GM19035 (cell line): Measurements from ENCODE around the gene PELI2.

ENCODE experiments used
- ATAC-seq: cut with Tn5 transposase; IDR thresholded peaks from one replicate; pipeline ENCODE4 v1.9.1; 2021; ENCODE audit not compliant: unreplicated experiment

The PELI2 gene

DNA sequence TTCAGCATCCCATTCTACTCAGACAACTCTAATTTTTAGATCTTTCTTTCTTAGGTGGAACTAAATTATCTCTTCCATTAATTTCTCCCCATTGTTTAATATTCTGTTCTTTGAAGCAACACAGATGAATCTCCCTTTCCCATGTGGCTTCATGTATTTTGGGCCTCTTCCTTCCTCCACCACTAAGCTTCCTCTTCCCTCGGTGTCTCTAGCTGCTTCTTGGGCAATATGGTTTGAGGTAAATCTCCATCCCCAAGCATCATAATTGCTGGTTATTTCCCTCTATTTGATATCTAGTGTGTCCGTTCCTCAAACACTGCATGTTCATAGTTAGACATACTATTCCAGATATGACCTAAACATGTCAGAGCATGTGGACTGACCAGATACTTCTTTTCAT lies 119.2 kb downstream of the PELI2 start:
- ATAC-seq = no peak

DNA sequence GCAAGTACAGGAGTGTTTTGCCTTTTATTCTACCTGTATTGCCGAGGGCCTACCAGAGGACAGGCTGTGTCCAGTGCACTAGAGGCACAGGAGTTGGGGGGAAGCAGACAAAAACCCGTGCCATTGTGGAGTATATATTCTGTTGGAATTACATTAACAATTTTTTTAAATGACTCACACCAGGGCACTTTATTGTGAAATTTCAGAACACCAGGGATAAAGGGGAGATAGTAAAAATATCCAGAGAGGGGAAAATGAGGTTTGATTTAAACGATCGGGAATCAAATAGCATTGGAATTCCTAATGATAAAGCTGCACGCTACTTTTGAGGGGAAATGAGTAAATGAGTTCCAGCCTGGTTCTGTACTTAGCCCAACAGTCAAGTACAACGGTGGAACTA lies 123.2 kb downstream of the PELI2 start:
- no peak for ATAC-seq

DNA sequence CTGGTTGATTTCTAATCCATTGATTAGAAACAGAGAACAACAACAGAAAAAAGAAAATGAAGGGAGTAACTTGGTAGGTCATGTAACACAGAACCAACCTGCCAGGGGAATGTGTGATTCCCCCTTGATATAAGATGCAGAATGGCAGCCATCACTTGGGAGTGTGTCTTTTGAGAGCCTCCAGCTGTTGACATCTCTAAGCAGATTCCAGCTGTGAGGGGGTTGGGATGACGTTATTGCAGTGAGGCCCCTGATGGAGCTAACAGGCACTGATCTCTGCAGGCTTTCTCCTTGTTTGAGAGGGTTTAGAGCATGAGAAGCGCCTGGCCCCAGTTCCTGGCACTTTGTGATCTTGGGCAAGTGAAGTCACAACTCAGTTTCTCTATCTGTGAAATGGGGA lies 124.9 kb downstream of the PELI2 start:
- ATAC-seq = no peak

DNA sequence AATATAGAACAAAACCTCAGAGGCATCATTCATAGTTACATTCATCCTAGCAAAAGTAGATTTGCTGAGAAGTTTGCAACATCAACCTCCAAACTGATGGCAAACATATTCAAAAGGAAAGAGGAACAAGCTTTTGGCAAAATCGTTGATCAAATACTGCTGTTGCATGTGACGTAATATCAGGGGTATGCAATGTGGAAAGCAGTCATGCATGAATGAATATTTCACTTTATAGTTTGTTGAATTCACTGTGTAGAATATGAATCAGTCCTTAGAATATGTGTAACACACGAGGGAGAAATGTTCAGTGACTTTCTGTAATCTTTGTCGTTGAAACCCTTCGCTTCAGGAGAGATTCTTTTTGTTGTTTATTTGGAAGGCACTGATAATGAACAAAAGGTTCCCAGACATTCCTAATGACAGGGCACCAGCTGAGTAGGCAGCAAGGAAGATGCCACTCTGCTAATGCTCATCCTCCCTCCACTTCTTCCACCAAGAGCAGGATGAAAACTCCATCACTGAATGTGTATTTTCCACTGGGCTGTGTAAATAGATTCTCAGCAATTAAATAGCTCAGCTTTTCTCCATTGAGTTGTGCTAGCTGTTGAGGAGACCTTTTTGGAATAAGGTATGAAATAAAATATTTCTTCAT lies 126.1 kb downstream of the PELI2 start:
- no peak for ATAC-seq

DNA sequence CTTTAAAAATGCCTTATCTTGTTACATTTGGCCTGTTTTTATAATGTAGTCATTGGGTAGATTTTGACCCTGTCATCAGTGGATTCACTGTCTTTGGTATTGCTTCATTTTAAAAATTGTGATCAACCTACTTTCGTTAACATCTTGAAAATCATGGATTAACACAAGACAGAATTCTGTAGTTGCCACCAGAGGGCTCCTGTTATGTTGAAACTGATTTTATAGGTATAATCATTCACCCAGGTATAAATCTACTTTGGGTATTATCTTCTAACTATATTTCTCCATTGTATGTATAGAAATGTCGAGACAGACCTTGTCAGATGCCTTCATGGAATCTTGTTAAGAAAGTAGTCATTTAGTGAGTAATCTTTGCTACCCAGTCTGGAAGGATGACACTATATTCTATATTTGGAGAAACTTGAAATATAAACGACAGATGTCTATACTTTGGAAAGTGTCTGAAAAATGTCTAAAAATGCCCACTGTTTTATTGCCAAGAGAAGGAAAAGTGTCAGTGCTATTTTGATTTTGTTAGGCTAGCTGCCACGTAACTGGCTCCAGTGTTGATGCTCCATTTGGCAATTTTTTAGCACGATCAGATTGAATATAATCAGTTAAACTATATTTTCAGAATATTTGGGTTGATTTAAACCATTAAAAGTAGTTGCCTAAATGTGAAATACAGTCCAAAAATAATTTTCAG lies 129.4 kb downstream of the PELI2 start:
- ATAC-seq = no peak

DNA sequence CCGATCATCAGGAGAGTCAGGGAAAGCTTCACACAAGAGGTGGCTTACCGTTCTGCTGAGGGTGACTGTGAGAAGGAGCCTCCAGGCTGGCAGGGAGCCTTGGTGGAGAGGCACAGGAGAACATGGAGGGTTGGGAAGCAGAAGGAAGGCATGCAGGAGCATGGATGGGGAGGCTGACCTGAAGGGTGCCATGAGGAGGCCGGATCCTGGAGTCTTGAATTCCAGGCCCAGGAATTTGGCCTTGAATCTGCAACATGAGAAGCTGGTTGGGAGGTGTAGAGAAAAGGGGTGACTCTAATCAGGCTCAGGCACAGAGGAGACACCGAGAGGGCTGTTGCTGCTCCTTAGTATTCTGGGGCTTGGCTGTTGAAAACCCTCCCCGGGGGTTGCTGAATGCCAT lies 130.2 kb downstream of the PELI2 start:
- ATAC-seq = no peak

DNA sequence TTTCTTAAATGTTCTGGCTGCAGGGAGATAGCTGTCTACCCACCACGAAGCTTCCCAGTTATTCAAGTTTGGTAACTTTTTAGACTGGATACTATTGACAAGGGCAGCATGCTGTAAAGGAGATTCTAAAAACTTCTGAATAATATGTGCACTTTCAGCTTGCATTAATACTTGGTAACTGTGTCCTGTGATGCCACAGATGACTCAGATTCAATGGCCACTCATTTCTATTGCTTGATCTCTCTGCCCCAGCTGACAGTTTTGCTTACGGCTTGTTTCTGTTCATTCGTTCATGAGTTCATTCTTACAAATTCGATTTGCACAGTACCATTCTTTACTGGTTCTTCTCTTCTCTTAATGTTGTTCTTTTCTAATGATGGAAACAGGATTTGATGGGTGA lies 142.8 kb downstream of the PELI2 start:
- ATAC-seq = no peak

DNA sequence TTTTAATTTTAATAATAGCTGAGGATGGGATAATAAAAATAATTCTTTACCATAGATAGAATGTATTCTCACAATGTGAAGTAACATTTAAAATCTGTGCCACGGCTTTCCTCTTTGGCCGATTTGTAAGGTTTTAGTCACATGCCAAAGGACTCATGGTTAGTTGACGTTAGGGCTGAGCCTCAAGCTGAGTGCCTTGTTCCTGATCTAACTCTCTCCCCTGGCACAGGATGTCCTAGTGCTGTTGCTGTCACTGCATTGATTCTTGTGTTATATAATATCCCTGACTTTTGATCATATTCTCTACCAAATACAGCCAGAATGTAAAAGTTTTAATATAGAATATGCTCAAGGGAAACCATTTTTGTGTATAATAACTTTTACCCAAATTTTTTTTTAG lies 144.3 kb downstream of the PELI2 start:
- ATAC-seq = no peak

DNA sequence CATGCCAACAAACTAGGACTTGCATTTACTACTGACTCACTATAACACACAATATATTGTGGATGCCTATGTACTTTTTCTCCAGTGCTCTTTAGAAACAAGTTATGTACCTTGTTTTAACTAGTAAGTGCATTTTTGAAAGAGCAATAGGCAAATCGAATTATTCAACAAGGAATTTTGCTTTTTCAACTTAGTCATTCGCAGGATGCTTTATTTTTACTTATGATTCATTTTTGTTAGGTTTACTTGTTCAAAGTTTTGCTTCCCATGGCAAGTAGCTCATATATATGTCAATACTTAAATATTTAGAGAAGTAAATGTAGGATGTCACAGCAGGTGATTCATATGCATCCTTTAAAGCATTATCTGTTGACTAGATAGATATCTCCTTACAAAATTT lies 149.8 kb downstream of the PELI2 start:
- no peak for ATAC-seq

DNA sequence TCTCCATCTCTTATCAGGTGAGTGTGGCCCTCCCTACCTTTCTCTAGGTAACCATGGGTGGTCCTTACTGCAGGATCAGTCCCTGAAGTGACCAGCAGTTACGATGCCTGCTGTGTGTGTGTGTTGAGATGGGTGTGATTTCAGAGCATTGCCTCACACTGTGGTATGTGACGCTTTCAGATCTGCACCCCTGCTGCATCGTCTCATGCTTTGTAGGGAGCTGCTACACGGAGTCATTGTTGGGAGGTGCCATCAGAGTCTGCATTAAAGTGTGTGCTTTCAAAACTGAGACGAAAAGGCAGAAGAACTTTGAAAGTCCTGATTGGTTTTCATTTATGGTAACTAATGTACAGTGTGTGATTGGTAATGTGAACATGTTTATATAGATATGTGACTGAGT lies 150.5 kb downstream of the PELI2 start:
- no peak for ATAC-seq

DNA sequence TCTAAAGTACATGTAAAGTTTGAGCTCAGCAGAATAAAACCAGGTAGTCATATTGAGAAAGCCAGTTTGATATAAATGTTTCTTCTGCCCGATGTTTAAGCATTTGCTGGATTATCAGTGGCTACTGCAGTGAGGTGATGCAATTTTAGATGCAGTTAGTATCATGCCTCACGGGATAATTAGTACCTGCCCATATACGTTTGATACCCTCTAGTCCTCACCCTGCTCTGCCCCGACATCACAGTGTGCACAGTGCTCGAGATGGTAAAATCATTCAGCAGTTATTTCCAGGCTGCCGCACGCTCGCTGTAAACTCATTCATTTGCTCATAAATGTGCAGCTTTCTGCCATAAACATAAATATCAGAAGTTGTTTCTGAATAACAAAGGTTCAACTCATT lies 152.7 kb downstream of the PELI2 start:
- no peak for ATAC-seq

DNA sequence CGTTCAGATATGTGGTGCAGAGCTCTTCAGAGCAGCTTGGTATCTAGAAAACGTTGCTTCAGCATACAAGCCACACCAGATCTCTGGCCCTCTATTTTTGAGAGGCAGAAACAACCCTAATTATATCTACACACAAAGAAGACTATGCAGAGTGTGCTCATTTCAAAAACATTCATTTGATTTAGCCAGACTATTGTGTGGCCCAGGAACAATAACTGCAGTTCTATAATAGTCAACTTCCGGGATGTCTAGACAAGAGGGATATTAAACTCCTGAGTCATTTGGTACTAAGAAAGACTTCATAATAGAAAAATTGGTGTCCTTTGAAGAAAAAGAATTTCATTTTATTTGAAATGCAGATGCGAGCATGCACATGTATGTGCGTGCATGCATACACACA lies 153.8 kb downstream of the PELI2 start:
- no peak for ATAC-seq

DNA sequence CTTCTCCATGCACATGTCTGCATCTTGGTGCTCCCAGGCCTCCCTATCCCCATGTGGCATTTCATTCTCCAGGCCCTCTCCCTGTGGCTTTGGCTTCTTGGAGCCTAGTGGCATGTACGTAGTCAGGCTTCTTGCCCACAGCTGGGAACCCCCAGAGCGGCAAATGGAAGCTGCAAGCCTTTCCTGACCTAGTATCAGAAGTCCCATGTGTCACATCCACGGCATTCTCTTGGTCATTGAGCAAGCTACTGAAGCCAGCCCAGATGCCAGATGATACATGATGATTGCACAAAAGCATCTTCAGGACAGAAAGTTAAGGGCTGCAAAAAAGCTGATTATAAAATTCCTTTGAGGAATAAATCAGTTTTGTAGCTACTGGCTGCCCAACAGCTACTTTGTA lies 154.9 kb downstream of the PELI2 start:
- ATAC-seq = no peak

DNA sequence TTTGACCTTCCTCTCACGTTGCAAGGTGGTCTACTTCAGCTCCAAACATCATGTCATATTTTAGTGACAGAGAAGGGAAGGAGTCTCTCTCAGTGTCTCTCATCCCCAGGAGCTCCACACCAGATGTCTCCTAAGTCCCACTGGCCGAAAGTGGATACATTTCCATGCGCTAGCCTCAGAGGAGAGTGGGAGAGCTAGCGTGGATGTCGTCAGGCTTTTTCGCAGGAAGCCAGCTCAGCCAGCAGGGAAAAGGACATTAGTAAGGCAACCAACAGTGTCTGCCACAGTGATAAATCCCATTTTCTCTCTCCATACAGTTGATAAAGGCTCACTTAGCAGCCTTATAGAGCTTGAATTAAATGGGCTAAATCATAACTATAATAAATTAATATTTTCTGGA lies 155.7 kb downstream of the PELI2 start:
- no peak for ATAC-seq

DNA sequence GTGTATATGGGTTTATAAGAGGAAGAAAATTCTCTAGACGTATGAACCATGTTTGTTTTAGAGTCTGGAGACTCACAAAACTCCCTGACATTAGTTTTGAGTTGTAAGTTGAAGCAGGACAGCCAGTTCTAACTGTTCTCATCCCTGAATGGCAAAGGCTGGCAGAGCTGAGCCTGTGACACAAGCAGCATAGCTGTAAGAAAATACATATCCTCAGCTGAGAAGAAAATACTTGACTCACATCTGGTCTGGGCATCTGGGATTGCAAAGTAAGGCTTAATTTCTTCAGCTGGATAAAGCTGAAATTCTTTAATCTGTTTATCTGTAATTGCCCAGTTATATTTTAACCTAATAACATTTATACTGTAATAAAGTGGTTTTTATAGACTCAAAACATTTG lies 156.3 kb downstream of the PELI2 start:
- ATAC-seq = no peak

DNA sequence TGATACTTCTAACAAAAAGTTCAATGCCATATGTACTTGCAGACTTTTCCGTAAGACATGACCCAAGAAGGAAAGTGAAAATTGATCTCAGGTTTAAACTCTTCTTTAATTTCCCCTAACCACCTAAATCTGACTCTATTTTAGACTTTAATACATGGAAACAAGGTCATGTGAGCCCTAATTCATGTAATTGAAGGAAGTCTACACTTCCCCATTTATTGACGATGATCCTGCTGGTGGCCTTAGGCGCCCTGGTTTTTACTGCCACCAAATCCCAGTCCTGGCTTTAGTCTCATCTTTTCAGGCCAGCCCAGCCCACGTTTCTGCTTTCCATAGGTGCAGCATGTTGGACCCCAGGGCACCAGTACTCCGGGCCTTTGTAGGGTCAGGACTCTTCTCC lies 157.9 kb downstream of the PELI2 start:
- no peak for ATAC-seq

DNA sequence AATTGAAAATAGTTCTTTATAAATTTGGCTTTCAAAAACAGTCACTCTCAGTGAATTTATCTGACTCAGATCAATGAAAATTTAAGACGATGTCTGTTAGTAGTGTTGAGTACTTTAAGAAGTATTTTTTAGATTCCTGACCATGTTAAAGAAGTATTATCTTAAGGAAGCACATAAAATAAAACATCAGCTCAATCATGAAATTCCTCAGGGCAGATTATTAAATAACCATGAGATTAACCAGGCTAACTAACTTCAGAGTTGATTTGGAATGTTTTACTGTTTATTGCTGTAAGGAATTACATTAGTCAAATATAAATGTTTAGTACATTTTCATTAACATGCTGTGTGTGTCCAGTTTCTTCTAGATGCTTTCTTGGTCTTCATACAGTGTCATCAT lies 160.2 kb downstream of the PELI2 start:
- ATAC-seq = no peak

DNA sequence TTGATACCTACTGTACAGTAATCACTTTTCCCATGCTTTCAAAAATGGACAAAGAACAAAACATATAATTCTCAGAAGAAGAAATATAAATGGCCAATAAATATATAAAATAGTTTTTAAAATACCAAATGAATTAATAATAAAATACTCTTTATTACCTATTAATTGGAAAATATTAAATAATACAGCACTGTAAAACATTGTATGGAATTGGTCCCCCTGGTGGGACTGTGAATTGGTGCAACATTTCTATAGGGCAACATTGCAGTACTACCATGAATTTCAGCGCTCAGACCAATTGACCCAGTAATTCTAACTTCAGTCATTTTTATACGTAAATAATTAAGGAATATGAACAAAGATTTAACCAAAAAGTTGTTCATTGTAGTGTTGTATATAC lies 162.6 kb downstream of the PELI2 start:
- no peak for ATAC-seq

DNA sequence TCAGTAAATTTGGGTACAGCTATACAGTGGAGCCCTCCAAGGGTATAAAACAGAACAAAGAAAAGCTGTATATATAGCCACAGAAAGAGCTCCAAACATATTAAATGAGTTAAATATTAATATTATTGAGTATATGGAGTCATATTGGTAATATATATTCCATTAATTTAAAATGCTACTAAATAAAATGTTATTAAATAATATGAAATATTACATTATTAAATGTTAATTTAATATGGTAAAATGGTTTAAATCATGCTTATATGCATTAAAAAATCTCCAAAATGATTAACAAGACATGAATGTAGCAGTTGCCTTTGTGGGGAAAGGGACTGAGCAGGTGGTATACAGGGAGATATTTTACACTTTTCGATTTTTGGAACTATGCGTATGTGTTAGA lies 164.0 kb downstream of the PELI2 start:
- ATAC-seq = no peak

DNA sequence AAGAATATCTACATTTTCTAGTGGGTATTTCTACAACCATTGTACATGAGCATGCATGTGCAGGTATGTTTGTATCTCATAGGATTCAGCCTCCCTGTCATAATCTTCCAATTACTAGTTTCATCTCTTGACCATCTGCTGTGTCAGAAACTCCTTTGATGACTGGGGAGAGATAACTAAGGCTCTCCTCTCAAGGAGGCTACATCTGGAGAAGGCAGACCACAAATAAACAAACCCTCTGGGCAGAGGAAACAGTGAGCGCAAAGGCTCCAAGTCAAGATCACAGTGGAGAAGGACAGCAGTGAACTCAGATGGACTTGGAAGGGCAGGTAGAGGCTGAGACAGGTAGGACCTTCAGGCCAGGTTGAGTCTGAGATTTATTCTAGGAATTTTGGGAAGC lies 166.4 kb downstream of the PELI2 start:
- no peak for ATAC-seq

DNA sequence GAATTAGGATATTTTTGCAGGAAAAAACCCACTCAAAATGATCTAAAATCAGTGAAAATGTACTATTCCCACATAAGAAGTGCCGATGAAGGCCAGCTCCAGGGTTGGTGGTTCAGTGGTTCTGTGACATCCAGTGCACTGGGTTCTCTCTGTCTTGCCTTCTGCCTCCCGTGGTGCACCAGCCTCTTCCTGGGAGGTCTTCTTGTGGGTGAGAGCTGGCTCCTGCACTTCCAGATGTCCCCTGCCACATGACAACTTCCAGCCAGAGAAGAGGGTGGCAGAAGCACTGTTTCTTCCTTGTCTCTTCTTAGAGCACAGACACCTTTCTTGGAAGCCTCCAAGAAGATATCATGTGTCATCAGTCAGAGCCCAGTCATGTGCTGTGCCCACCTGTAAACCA lies 170.9 kb downstream of the PELI2 start:
- ATAC-seq = no peak

DNA sequence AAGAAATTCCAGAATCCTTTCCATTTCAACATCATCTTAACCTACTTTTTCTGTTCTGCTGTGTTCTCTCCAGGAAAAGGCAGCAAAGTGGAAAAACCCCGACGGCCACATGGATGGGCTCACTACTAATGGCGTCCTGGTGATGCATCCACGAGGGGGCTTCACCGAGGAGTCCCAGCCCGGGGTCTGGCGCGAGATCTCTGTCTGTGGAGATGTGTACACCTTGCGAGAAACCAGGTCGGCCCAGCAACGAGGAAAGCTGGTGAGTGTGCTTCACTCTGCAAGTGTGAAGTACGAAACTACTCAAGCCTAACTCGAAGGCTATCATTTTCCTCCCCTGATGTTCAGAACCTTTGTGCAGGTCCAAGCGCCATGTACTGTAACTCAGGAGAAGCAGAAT lies 172.0 kb downstream of the PELI2 start:
- ATAC-seq = no peak

DNA sequence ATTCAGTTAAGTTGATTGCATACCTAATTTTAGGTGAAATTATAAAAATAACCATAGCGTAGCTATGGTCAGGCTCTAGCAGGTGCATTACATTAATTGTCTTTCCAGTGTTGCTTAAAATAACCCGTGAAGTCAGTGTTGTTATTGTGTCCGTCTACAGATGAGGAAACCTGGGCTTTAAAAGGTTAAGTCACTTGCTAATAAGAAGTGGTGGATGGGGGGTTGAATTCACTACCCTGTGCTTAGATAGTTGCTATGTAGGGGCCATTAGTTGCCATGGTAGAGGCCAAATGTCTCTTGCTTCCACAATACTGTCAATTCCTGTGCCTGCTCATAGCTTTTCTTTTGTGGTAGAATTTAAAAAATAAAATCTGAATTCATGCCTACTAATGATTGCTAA lies 174.8 kb downstream of the PELI2 start:
- no peak for ATAC-seq
